HL-60 (cell line): ENCODE measurements around the gene RPL22.

Source experiments
- DNase-seq, 2 experiments: peaks; one replicate each; pipeline ENCODE4 v3.0.0-alpha.2; 2010 to 2020; ENCODE audit warnings: low read depth in 1 of 2, low spot score in 1 of 2
- H3K27ac ChIP-seq: fragments of 250-450 bp; sonication (Bioruptor Pico); replicated peaks from 2 replicates; pipeline ENCODE4 v1.5.1; 2020; ENCODE audit warnings: mild to moderate bottlenecking, moderate library complexity
- H3K27me3 ChIP-seq: fragments of 250-450 bp; sonication (Bioruptor Pico); 2 replicates; pipeline ENCODE4 v1.5.1; 2021; ENCODE audit warnings: mild to moderate bottlenecking, moderate library complexity; ENCODE audit not compliant: insufficient read depth, poor library complexity, severe bottlenecking
- H3K4me3 ChIP-seq: replicated peaks from 2 replicates; pipeline ENCODE4 v1.5.1; 2011; ENCODE audit warnings: mild to moderate bottlenecking, control low read depth, low read length; ENCODE audit not compliant: insufficient read depth
- GABPA ChIP-seq: IDR thresholded peaks from 2 replicates; pipeline ENCODE4 v1.6.1; 2012; ENCODE audit warnings: low read depth
- POLR2AphosphoS5 ChIP-seq: IDR thresholded peaks from 2 replicates; pipeline ENCODE4 v1.6.1; 2012; ENCODE audit warnings: low read depth
- SPI1 ChIP-seq: IDR thresholded peaks from 2 replicates; pipeline ENCODE4 v1.6.1; 2012; ENCODE audit warnings: low read depth, mild to moderate bottlenecking, borderline replicate concordance
- TF ChIP-seq, protein P1 (sequence below): IDR thresholded peaks from 2 replicates; pipeline ENCODE4 v1.6.1; 2012; ENCODE audit warnings: low read depth; ENCODE audit not compliant: insufficient replicate concordance
- TF ChIP-seq, protein P2 (sequence below): IDR thresholded peaks from one replicate; pipeline ENCODE4 v1.5.1; 2011; ENCODE audit warnings: low read length, control low read depth, inconsistent platforms; ENCODE audit not compliant: insufficient read depth

Gene RPL22

DNA sequence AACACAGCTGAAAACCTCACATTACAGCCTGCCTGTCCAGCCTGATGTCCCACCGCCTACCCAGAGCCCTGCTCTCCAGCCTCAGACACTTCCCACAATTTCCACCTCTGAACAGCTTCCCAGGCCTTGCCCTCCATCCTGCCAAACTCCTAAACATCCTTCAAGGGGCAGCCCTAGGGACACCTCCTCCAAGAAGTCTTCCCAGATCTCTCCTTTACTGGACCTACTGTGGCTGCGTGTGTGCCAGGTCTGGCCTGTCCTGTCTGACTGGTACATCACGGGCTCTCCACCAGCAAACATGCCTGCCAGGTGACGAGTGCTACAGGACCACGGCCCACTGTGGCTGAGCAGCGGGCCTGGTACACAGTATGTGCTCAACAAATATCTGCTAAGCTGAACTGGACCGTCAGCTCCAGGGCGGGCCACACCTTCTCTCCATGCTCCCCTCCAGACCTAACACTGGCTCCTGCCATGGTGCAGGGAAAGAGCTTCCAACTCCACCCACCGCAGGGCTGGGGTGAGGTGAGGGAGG lies 48.0 kb downstream of the RPL22 start:
- Histone ChIP-seq H3K27me3 (peaks cover 14% of the 10 kb centered on the region), H3K27ac (no peak overlapping the region), H3K4me3 (no peak overlapping the region)
- no peak for DNase-seq
- TF ChIP-seq GABPA, result no peak
- no peak for TF ChIP-seq SPI1
- TF ChIP-seq, protein P1, sequence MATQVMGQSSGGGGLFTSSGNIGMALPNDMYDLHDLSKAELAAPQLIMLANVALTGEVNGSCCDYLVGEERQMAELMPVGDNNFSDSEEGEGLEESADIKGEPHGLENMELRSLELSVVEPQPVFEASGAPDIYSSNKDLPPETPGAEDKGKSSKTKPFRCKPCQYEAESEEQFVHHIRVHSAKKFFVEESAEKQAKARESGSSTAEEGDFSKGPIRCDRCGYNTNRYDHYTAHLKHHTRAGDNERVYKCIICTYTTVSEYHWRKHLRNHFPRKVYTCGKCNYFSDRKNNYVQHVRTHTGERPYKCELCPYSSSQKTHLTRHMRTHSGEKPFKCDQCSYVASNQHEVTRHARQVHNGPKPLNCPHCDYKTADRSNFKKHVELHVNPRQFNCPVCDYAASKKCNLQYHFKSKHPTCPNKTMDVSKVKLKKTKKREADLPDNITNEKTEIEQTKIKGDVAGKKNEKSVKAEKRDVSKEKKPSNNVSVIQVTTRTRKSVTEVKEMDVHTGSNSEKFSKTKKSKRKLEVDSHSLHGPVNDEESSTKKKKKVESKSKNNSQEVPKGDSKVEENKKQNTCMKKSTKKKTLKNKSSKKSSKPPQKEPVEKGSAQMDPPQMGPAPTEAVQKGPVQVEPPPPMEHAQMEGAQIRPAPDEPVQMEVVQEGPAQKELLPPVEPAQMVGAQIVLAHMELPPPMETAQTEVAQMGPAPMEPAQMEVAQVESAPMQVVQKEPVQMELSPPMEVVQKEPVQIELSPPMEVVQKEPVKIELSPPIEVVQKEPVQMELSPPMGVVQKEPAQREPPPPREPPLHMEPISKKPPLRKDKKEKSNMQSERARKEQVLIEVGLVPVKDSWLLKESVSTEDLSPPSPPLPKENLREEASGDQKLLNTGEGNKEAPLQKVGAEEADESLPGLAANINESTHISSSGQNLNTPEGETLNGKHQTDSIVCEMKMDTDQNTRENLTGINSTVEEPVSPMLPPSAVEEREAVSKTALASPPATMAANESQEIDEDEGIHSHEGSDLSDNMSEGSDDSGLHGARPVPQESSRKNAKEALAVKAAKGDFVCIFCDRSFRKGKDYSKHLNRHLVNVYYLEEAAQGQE, result no peak

DNA sequence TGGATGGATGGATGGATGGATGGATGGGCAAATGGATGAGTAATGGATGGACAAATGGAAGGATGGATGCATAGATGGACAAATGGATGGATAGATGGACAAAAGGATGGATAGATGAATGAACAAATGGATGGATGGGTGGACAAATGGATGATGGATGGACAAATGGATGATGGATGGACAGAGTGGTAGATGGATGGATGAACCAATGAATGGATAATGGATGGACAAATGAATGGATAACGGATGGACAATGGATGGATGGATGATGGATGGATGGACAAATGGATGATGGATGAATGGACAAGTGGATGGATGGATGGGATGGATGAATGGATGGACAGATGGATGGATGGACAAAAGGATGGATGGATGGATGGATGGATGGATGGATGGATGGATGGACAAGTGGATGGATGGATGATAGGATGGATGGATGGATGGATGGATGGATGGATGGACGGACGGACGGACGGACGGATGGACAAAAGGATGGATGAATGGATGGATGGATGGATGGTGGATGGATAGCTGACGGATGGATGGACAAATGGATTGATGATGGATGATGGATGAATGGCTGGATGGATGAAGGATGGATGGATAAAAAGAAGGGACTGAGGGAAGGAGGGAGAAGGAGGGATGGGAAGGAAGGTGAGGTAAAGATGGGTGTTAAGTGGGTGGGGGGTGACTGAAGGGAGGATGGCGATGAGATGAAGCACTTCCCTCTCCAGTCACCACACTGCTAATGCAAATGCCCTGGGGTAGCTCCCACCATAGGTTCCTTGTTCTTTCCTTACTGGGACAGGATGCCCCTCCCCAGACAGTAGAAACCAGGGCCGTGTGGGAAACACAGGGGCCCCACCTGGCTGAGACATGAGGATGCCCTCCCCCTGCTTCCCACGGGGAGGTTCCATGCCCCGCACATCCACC lies 49.1 kb downstream of the RPL22 start:
- no peak for TF ChIP-seq GABPA
- TF ChIP-seq, protein P1, result no peak
- no peak for TF ChIP-seq POLR2AphosphoS5
- TF ChIP-seq SPI1, result no peak
- TF ChIP-seq, protein P2, sequence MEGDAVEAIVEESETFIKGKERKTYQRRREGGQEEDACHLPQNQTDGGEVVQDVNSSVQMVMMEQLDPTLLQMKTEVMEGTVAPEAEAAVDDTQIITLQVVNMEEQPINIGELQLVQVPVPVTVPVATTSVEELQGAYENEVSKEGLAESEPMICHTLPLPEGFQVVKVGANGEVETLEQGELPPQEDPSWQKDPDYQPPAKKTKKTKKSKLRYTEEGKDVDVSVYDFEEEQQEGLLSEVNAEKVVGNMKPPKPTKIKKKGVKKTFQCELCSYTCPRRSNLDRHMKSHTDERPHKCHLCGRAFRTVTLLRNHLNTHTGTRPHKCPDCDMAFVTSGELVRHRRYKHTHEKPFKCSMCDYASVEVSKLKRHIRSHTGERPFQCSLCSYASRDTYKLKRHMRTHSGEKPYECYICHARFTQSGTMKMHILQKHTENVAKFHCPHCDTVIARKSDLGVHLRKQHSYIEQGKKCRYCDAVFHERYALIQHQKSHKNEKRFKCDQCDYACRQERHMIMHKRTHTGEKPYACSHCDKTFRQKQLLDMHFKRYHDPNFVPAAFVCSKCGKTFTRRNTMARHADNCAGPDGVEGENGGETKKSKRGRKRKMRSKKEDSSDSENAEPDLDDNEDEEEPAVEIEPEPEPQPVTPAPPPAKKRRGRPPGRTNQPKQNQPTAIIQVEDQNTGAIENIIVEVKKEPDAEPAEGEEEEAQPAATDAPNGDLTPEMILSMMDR, result no peak

DNA sequence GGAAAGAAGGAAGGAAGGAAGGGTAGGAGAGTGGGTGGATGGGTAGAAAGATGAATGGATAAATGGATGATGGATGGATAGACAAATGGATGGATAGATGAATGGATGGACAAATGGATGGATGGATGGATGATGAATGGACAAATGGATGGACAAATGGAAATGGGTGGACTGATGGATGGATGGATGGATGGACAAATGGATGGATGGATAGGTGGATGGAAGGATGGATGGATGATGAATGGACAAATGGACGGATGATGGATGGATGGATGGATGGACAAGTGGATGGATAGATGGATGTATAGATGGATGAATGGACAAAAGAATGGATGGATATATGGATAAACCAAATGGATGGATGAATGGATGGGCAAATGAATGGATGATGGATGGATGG lies 49.8 kb downstream of the RPL22 start:
- Histone ChIP-seq H3K4me3 (no peak overlapping the region), H3K27ac (no peak overlapping the region), H3K27me3 (peaks cover 14% of the 10 kb centered on the region)
- no peak for TF ChIP-seq POLR2AphosphoS5
- no peak for TF ChIP-seq GABPA
- TF ChIP-seq, protein P1, result no peak
- TF ChIP-seq, protein P2, result no peak
- TF ChIP-seq SPI1, result no peak
- DNase-seq, result no peak

More for the DNA sequence above, 49.1 kb downstream of the RPL22 start:
- no peak overlapping the region for H3K4me3 ChIP-seq
- H3K27me3 ChIP-seq, result peaks cover 14% of the 10 kb centered on the region
- DNase-seq, result no peak
- no peak overlapping the region for H3K27ac ChIP-seq
